Colonic mucosa (tissue), 4 donors: ENCODE data around the gene ZNF275. TPM values are rescaled to one million over a fixed set of nuclear protein-coding genes. Genes with fewer than 3 reads are reported as not detected.

ENCODE experiments used
- DNase-seq: peaks from one replicate; pipeline ENCODE4 v3.0.0-alpha.2; 2020
- H3K27ac ChIP-seq: fragments of 200-600 bp; one replicate; pipeline ENCODE4 v1.8.0; 2021
- H3K27me3 ChIP-seq: fragments of 200-600 bp; one replicate; pipeline ENCODE4 v1.8.0; 2021
- H3K36me3 ChIP-seq: fragments of 200-600 bp; one replicate; pipeline ENCODE4 v1.8.0; 2021
- H3K4me1 ChIP-seq: fragments of 200-600 bp; one replicate; pipeline ENCODE4 v1.8.0; 2021; ENCODE audit warnings: mild to moderate bottlenecking
- H3K4me3 ChIP-seq: fragments of 200-600 bp; one replicate; pipeline ENCODE4 v1.8.0; 2021
- H3K9ac ChIP-seq, 2 donors: one replicate each; pipeline ENCODE4 v1.7.0; 2013; ENCODE audit warnings: control low read depth in 2 of 2, low read depth in 2 of 2, low read length in 2 of 2
- H3K9me3 ChIP-seq: fragments of 200-600 bp; one replicate; pipeline ENCODE4 v1.8.0; 2021
- CTCF ChIP-seq: fragments of 200-600 bp; IDR thresholded peaks from one replicate; pipeline ENCODE4 v1.8.0; 2022; ENCODE audit warnings: antibody characterized with exemption, mild to moderate bottlenecking
- intact Hi-C: fragments of 100-400 bp; cut with DNase I; formaldehyde crosslinking; loops from one replicate; pipeline ENCODE4 v1.14.1; 2022
- total RNA-seq, 2 donors: library from RNA; stranded (reverse); fragmentation: NEBNext Ultra II Directional in 1 of 2; extraction: Animal tissue kit (Norgen Biotek cat#: 25700) in 1 of 2; gene quantifications; one replicate each; pipeline ENCODE4 v1.2.1, GENCODE V29; 2021
- donor health status: healthy.
- donor health status: DM: no; HTN: no; CAD: no.
- donor health status: DM: no; HTN: no; CAD: no.

Gene ZNF275
- total RNA-seq, 2 donors from 2014 or later: 5.4 to 5.8 TPM

- no peaks in the 10 kb centered on the region for H3K9me3 ChIP-seq
- H3K27ac ChIP-seq: no peak overlapping the region
- no peak for DNase-seq
- intact Hi-C loops: no loop called here
- H3K36me3 ChIP-seq: no peaks in the 10 kb centered on the region
- no peak overlapping the region for H3K9ac ChIP-seq
- no peaks in the 10 kb centered on the region for H3K4me1 ChIP-seq
- no peaks in the 10 kb centered on the region for H3K27me3 ChIP-seq
- H3K4me3 ChIP-seq: no peak overlapping the region
- no peak for TF ChIP-seq CTCF
Observed at GRCh38 chrX:153352858-153353257, 18.9 kb downstream of the ZNF275 start.

DNA sequence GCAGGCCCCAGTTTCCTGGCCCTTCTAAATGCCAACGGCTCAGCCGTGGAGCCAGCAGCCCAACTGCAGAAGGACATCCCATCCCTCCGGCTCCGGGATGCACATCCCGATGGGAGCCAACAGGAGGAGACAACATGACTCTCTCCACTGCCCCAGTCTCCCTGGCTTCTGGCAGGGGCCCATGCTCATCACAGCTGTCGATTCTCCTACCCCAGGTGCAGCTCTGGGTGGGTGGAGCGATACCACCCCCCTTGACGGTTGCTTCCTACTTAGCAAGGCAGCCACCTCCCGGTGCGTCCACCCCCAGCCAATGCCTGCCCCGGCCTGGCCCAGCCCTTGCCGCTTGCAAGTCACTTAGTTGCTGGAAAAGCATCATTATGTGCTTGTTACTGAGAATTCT, 19.5 kb downstream of the ZNF275 start:
- no peak overlapping the region for H3K9ac ChIP-seq
- no peaks in the 10 kb centered on the region for H3K4me1 ChIP-seq
- H3K27me3 ChIP-seq: no peaks in the 10 kb centered on the region
- TF ChIP-seq CTCF: no peak
- no peak overlapping the region for H3K4me3 ChIP-seq
- no peaks in the 10 kb centered on the region for H3K9me3 ChIP-seq
- H3K27ac ChIP-seq: no peak overlapping the region
- no peaks in the 10 kb centered on the region for H3K36me3 ChIP-seq
- DNase-seq: no peak
- intact Hi-C loops: no loop called here

GRCh38 chrX:153357877-153358276, 23.9 kb downstream of the ZNF275 start:
- no peak overlapping the region for H3K4me3 ChIP-seq
- H3K27me3 ChIP-seq: no peaks in the 10 kb centered on the region
- no peaks in the 10 kb centered on the region for H3K9me3 ChIP-seq
- TF ChIP-seq CTCF: no peak
- intact Hi-C loops: no loop called here
- no peaks in the 10 kb centered on the region for H3K4me1 ChIP-seq
- H3K27ac ChIP-seq: no peak overlapping the region
- no peak overlapping the region for H3K9ac ChIP-seq
- DNase-seq: no peak
- H3K36me3 ChIP-seq: no peaks in the 10 kb centered on the region

- H3K9me3 ChIP-seq: no peaks in the 10 kb centered on the region
- no peak overlapping the region for H3K4me3 ChIP-seq
- no peak overlapping the region for H3K27ac ChIP-seq
- intact Hi-C loops: no loop called here
- no peaks in the 10 kb centered on the region for H3K36me3 ChIP-seq
- no peaks in the 10 kb centered on the region for H3K4me1 ChIP-seq
- H3K27me3 ChIP-seq: no peaks in the 10 kb centered on the region
- no peak for DNase-seq
- H3K9ac ChIP-seq: no peak overlapping the region
- TF ChIP-seq CTCF: no peak
Observed at GRCh38 chrX:153361781-153362397, 27.9 kb downstream of the ZNF275 start.

- no peaks in the 10 kb centered on the region for H3K9me3 ChIP-seq
- no peak overlapping the region for H3K9ac ChIP-seq
- no peaks in the 10 kb centered on the region for H3K36me3 ChIP-seq
- no peak for TF ChIP-seq CTCF
- intact Hi-C loops: no loop called here
- no peaks in the 10 kb centered on the region for H3K4me1 ChIP-seq
- H3K27me3 ChIP-seq: no peaks in the 10 kb centered on the region
- no peak overlapping the region for H3K27ac ChIP-seq
- no peak for DNase-seq
- no peak overlapping the region for H3K4me3 ChIP-seq
Observed at GRCh38 chrX:153365670-153366069, 31.7 kb downstream of the ZNF275 start.
